GM19452 (cell line): ENCODE data around the gene CCDC183.
A peak's percentile ranks its signal among the peaks of the same experiment; 100 is the strongest.
"Not testable (repeated sequence)": the region's sequence is repeated elsewhere in the genome, so short reads cannot be mapped to it uniquely, and the experiment has no call there.

Source experiments
- ATAC-seq: cut with Tn5 transposase; IDR thresholded peaks from one replicate; pipeline ENCODE4 v1.9.1; 2021; ENCODE audit not compliant: unreplicated experiment

CCDC183 gene

DNA sequence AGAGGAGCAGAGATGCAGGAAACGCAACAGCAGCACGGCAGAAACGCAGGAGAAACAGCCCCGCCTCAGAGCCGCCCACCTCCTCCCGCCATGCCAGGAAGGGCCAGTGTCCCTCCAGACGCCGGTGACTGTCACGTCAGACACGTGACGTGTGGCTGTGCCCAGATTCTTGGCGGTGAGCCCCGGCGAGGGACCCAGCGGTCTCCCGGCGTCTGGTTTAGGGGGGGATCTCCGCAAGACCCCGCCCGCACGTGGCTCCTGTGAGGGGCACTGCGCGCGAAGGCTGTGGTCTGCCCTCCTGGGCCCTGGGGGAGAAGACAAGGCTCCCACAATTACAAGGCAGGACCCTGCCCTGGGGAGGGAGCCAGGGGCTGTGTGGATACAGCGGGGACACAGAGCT is 35.7 kb upstream of the CCDC183 start:
- ATAC-seq: no peak

DNA sequence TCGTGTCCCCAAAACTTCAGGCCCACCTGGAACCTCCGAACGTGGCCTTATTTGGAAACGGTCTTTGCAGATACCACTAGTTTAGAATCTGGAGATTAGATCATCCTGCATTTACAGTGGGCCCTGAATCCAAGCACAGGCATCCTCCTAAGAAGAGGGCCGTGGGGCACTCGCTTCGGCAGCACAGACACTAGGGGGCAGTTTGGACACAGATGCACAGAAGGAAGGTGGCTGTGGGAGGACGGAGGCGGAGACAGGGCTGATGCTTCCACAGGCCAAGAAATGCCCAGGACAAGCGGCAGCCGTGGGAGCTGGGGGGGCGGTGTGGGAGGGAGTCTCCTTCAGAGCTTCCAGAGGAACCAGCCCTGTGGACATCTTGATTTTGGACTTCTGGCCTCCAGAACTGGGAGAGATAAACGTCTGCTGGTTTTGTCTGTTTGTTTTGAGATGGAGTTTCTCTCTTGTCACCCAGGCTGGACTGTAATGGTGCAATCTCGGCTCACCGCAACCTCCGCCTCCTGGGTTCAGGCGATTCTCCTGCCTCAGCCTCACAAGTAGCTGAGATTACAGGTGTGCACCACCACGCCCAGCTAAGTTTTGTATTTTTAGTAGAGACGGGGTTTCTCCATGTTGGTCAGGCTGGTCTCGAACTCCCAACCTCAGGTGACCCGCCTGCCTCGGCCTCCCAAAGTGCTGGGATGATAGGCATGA is 35.1 kb upstream of the CCDC183 start:
- not testable (repeated sequence) for ATAC-seq

DNA sequence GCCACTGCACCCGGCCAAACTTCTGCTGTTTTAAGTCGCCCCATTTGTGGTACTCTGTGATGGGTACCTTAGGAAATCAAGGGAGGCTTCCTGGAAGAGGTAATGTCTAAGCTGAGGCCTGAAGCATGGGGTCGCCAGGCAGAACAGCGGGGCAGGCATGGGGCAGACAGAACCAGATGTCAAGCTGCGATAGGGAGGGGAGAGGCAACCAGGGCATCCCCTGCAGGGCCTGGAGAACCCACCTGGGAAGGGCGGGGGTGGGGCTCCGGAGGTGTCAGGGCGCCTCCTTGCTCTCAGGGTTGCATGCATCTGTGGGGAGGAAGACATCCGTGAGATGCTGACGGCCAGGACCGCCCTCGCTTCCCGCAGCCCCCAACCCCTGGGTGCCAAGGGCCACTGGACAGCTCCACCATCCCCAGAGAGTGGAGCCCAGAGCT is 34.6 kb upstream of the CCDC183 start:
- no peak for ATAC-seq

DNA sequence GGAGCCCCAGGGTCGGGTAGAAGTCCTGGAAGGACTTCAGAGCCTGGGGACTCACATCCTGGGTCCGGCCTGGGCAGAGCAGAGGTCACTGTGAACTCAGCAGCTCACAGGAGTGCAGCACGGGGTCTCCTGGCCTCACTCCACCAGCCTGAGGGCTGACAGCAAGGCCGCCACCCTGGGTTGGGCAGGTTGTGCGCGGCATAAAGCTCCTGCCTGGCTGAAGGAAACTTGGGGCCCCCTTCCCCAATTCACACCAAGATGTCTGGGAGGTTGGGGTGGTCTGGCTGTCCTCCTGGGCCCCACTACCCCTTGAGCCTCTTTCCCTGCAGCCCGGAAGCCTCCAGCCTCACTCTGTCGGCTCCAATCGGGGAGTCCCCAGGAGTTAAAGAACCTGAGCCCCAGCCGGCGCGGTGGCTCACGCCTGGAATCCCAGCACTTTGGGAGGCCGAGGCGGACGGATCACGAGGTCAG is 33.9 kb upstream of the CCDC183 start:
- ATAC-seq: no peak

DNA sequence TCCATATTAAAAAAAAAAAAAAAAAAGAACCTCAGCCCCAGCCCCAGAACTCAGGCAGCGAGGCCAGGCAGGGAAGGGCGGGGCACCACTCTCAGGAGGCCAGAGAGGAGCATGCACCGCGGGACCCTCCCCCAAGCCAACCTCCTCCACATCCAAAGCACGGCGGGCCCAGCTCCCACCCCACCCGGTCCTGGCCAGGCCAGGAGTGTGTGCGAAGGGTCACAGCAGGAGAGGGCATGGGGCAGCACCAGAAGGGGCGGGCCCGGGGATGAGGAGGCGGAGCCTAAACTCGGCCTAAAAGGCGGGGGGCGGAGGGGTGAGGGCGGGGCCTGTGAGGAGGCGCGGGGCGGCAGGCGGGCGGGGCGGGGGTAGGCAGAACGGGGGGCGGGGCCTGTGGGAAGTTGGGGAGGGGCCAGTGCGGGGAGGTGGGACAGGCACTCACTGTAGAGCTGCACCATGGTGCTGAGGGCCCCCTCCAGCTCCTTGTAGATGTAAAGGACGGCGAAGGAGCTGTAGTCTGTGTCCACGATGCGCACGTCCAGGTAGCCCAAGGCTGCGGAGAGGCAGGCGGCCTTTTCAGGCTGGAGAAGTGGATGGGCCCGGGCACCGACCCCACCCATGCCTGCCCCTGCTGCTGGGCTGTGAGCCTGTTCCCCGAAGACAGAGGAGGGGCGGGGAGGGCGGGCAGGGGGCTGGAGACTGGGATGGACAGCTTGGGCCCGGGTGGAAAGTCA is 33.1 kb upstream of the CCDC183 start:
- no peak for ATAC-seq

DNA sequence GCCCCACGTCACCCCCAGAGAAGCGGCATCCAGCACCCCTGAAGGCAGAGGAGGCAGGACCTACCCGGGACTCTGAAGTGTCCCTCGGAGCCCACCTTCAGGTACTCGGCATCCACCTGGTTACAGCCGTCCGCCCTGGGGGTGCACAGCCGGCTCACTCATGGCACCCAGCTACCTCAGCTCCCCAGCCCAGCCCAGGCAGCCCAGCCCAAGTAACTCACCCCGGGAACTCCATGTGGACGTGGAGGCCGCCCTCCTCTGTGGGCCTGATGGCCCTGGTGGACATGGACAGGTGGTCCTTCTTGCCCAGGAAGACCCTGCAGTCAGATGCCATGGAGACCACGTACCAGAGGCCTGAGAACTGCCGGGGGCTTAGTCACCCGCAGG is 32.5 kb upstream of the CCDC183 start:
- ATAC-seq: no peak

DNA sequence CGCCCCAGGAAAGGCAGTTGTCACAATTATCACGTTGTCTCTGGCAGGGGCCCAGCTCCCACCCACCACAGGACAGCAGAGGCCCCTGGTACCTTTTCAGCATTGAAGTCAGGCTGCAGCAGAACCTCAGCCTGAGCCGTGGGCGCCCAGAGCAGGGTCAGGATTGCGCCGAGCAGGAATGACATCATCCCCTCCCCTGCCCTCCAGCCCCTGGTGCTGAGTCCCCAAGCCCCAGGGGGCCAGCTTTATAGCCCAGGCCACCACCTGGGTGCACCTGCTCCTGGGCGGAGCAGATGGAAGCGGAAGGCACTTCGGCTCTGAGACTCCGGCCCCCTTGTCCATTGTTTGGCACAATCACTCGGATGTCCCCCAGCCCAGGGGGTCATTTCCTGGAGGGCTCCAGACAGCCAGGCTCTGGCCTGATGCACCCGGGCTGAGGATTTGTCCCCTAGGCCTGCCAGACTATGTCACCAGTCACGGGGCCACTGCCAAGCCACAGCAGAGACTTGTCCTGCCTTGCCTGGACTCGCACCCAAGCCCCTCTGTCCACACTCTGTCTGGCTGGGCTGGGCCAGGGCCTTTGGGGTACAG is 31.7 kb upstream of the CCDC183 start, which contains the start of gene LCN15:
Gene LCN15, minus strand, starts transcription at position 218 of the 591 bp plus-strand sequence. Its CDS starts 30 bp downstream, at position 188.
- ATAC-seq: no peak

DNA sequence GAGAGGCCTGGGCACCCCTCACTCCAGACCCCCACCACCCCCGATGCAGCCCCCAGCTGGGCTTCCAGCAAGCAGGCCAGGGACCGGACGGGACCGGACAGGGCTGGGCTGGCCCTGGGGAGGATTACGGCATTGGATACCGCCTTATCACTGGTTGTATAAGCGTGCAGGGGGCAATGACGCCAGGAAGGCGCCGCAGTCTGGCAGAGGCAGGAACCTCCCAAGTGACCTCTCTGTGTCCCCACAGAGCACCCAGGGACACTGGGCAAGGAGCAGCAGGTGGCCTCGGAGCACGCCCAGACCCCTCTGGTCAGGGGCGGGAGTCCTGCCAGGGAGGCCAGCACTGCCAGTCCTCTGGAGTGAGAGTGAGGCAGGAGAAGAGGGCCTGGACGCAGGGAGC is 31.1 kb upstream of the CCDC183 start:
- ATAC-seq: no peak

DNA sequence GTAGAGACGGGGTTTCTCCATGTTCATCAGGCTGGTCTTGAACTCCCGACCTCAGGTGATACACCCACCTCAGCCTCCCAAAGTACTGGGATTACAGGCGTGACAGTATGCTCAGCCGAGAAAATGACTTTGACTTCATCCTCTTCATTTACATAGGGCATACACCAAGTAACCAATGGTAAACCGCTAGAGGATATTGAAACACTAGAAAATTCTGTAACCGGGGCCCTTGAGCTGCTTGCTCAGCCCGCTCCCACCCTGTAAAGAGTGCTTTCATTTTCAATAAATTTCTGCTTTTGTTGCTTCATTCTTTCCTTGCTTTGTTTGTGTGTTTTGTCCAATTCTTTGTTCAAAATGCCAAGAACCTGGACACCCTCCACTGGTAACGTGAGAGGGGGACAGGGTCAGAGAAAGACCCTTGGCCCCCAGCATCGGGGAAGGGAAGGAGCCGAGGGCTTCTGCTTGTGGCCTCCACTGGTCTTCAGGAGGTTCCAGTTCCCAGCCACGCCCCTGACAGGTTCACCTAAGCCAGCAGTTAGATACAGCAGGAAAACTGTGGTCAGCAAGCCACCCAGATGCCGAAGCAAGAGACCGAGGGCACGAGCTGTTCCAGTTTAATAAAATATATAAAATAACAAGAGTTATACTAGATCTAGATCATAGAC is 30.3 kb upstream of the CCDC183 start:
- peak; percentile 57 for ATAC-seq

DNA sequence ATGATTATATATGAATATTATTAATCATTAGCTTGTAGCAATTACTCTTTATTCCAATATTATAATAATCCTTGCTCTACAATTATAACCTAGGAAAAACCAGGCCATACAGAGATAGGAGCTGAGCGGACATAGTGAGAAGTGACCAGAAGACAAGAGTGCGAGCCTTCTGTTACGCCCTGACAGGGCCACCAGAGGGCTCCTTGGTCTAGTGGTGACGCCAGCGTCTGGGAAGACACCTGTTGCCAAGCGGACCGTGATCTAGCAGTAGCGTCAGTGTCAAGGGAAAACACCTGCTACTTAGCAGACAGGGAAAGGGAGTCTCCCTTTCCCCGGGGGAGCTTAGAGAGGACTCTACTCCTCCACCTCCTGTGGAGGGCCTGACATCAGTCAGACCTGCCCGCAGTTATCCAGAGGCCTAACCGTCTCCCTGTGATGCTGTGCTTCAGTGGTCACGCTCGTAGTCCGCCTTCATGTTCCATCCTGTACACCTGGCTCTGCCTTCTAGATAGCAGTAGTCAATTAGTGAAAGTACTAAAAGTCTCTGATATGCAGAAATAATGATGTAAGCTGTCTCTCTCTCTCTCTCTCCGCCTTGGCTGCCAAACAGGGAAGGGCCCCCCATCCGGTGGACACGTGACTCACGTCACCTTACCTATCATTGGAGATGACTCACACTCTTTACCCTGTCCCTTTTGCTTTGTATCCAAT is 29.6 kb upstream of the CCDC183 start:
- ATAC-seq: not testable (repeated sequence)

DNA sequence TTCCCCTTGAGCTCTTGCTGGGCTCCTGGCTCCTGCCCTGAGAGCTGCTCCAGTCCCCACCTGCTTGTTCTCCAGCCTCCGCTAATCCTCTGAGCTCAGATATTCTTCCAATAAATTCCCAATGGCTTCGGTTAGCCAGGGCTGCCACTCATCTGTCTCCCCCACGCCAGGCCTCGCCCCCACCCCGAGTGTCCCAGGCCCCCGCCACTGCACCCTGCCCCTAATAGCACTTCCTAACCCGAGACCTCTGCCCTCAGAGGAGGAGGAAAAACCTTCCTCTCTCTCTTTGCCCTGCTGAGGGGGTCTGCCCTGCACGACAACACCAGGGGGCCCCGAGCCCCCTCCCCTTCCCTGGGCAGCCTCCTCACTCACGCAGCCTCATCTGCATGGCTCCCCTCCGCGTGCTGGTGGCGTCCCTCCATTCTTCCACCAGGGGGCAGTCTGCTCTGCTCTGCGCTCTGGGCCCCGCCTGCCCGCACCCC is 26.4 kb upstream of the CCDC183 start:
- no peak for ATAC-seq

DNA sequence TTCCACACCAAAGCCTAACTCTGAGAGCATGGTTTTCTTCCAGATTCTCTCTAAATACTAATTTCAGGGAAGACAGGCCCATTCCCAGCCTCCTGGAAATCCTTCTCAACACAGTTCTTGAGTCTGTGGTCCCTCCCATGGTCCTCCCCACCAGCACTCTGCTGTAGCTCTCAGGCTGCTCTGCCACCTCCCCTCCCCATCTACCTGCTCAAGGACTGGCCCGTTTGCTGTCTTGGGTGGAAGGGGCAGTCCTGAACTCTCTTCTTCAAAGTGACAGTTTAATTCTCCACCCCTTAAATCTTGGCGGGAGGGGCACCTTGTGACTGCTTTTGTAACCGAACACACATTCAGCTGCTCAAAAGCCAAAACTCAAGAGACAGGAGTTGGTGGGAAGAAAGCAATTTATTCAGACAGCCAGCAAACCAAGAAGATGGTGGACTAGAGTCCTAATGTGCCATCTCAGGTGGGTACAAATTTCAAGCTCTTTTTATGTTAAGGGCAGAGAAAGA is 24.2 kb upstream of the CCDC183 start:
- ATAC-seq: no peak

DNA sequence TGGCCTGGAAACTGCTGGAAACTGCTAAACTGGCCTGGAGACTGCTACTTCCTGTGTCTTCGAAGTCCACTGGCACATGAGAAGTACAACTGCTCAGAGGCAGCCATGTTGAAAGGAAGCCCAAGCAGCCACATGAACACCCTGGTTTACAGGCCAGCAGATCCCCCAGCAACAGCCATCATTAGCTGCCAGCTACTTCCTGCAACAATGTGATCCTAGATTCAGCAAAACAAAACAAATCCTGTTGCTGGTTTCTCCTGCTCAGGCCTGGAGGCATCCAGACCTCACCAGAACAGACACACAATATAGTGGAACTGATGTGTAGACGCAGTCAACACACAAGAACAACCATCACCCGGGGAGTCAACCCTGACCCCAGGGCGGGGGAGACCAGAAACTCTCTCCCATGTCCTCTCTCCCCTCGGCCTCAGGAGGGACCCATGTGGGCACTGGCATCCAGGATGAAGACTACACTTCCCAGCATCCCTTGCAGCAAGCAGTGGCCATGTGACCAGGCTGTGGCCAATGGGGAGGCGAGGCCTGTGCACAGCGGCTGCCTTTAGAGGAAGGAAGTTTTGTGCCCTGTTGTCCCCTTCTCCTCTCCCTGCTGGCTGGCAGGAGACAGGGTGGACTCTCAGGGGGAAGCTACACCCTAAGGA is 22.6 kb upstream of the CCDC183 start:
- no peak for ATAC-seq

DNA sequence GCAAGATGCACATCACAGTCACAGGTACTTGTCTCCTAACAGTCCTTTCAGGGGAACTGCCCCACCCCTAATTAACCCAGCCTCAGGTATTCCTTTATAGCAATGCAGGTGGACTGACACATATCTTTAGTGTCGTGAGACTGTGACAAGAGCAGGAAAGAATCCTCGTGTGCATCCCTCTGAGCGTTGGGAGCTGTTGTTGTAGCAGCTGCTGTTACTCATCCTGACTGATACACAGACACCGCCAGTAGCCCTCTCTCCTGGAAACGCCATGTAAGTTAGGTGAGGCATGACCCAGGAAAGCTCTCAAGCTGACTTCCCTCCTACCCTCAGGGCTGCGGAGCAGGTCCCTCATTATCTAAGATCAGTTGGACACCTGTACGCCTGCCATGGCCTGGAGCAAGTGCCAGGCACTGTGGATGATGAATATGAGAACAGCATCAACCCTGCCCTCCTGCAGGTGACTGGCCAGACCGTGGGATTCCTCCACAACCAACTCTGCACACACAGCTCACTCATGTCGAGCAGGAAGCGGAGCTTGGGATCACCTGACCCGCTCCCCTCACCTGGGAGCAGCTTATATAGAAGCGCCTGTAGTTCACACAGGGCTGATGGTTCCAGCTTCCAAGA is 21.6 kb upstream of the CCDC183 start:
- no peak for ATAC-seq

DNA sequence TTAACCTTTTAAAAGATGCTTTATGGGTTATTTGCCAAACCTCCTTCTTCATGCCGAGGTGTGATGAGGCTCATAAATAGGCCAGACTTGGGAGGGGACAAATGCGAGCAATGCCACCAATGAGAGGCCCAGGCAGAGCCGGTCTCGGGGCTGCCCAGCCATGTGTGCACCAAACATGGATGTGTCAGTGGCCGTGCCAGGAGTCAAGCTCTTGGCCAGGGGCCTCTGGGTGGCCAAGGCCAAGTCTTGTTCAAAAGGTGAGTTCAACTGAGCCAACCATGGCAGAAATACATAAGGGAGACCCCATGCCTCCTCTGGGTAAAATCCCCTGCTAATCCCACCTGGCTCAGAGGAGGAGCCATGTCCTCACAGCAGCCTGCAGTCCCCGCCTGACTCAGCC is 20.9 kb upstream of the CCDC183 start:
- no peak for ATAC-seq

DNA sequence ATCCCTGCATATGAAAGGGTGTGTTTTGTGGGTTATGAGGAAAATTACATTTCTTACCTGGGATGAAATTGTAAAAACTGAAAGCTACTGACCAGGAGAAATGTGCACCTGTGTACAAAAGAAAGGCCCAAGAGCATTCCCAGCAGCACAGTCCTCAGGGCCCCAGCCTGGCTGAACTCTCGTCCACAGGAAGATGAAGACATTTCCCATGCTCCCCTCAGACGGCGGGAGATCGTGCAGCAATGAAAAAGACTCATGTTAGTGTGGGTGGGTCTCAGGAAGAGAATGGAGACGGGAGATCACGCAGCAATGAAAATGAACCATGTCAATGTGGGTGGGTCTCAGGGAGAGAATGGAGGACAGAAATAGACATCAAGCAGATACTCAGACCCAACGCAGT is 19.2 kb upstream of the CCDC183 start:
- no peak for ATAC-seq

DNA sequence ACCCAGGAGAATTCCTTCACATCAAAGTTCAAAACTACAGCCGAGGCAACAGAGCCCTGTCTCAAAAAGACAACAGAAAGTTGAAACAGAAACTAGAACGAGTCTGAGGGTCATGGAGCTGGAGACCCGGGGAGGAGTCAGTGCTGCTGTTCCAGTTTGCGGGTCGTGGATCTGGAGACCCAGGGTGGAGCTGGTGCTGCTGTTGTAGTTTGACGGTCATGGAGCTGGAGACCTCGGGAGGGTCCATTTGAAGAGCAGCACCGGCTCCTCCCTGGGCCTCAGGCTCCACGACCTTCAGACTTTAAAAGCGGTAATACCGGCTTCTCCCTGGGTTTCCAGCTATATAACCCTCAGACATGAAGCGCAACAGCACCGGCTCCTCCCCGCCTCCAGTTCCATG is 18.8 kb upstream of the CCDC183 start:
- no peak for ATAC-seq

DNA sequence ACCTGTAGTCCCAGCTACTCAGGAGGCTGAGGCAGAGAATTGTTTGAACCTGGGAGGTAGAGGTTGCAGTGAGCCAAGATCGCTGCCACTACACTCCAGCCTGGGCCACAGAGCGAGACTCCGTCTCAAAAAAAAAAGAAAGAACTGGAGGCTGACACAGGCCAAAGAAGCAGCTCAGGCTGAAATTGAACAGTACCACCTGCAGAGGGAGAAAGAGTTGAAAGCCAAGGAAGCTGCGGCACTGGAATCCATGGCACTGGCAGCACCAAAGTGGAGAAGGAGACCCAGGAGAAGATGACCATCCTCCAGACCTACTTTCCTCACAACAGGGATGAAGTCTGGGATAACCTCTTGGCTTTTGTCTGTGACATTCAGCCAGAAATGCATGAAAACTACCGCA is 16.3 kb upstream of the CCDC183 start:
- no peak for ATAC-seq

DNA sequence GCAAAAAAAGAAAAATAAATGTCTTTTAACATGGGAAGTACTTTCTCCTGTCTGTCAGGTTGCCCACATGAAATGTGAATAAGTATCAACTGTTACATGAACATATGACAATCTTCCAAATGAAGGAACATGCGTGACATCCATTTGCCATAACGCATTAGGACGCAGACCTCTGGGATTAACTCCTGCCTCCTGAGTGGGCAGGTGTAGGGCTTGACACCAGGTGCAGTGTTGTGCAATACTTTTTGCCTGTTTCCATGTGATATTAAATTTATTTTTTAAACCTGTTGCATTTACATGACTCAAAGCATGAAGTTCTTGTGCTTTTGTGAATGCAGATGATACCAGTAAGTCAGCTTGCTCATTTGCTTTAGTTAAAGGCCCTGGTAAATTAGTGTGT is 13.7 kb upstream of the CCDC183 start:
- ATAC-seq: no peak
